D721Med (cell line): ENCODE data around the gene TUBB3.

Experiments used
- DNase-seq: peaks from one replicate; pipeline ENCODE4 v3.0.0; 2011; ENCODE audit warnings: low spot score; ENCODE audit not compliant: insufficient read length
- FAIRE-seq: peaks from 2 replicates; lab custom pipeline; 2011; peaks lifted over from hg19 to GRCh38; lab: Jason Lieb, UNC
- TF ChIP-seq, protein P1 (sequence below): IDR thresholded peaks from 2 replicates; pipeline ENCODE4 v1.5.1; 2012; ENCODE audit warnings: mild to moderate bottlenecking, control low read depth; ENCODE audit not compliant: insufficient read depth; ENCODE audit errors: missing control alignments

TUBB3 gene

DNA sequence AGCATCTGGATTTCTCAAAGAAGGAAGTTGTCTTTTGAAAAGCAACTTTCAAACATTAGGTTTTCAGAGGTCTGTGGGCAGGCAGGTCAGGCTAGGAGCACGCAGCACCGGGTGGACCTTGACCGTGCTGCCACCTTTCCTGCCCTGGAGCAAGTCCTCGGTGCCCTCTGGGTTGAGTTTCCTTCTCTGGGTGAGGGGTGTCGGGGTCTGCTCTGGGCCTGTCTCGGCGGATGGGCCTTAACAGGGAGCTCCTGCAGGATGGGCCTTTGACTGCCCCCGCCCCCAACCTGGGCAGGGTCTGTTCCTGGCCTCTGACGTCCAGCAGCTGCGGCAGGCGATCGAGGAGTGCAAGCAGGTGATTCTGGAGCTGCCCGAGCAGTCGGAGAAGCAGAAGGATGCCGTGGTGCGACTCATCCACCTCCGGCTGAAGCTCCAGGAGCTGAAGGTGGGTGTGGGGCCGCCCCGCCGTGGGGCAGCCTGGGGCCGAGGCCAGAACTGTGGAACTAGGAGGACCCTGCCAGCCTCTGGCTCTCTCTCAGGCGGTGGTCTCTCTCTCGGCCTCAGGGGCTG is 34.2 kb downstream of the TUBB3 start:
- FAIRE-seq, result no peak
- DNase-seq, result no peak
- TF ChIP-seq, protein P1, sequence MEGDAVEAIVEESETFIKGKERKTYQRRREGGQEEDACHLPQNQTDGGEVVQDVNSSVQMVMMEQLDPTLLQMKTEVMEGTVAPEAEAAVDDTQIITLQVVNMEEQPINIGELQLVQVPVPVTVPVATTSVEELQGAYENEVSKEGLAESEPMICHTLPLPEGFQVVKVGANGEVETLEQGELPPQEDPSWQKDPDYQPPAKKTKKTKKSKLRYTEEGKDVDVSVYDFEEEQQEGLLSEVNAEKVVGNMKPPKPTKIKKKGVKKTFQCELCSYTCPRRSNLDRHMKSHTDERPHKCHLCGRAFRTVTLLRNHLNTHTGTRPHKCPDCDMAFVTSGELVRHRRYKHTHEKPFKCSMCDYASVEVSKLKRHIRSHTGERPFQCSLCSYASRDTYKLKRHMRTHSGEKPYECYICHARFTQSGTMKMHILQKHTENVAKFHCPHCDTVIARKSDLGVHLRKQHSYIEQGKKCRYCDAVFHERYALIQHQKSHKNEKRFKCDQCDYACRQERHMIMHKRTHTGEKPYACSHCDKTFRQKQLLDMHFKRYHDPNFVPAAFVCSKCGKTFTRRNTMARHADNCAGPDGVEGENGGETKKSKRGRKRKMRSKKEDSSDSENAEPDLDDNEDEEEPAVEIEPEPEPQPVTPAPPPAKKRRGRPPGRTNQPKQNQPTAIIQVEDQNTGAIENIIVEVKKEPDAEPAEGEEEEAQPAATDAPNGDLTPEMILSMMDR, result no peak

DNA sequence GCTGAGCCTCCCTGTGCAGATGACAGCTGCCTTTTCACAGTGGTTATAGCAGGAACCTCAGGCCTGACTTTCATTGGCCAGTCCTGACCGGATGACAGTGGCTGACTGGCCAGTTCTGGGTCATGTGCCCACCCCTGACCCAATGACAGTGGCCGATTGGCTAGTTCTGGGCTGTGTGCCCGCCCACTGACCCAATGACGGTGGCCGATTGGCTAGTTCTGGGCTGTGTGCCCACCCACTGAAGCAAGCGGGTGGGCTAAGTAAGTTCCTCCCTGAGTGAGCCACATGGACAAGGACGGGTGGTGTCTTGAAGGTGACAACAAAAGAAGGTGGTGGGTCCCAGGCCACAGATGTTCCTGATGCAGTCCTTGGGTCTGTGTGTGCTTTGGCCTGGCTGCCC is 34.9 kb downstream of the TUBB3 start:
- DNase-seq, result no peak
- TF ChIP-seq, protein P1, result no peak

DNA sequence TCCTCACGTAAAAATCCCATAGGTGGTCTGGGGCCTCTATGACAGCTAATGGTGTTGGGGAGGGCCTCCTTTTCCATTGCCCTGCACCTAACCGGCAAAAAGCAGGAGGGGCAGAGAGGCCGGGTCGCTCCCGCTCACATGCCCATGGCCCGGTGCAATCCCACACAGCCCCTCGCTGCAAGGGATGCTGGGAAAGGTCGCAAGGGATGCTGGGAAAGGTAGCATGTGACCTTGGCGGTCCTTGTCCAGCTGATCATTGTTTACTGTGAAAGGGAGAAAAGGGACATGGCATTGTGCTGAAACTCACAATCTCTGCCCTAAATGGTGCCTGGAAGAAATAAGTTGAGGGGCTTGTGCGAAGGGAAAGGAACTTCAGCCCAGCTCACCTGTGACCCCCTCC is 35.5 kb downstream of the TUBB3 start:
- TF ChIP-seq, protein P1, result no peak
- FAIRE-seq (no peak), DNase-seq (no peak)

More for the DNA sequence above, 34.9 kb downstream of the TUBB3 start:
- no peak for FAIRE-seq

DNA sequence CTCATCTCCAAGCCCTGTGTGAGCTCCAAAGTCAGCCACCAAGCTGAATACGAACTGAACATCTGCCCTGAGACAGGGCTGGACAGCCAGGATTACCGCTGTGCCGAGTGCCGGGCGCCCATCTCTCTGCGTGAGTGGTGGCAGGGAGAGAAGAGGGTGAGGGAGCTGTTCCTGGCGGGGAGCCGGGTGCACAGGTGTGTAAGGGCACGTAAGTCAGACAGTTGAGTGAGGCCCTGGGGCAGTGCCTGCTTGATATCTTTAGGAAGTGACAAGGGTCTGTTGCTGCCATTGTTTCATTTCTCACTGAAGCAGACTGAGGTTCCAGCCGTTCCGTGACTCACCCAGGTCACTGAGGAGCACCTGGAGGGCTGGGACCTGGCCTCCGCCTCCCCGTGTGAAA is 37.8 kb downstream of the TUBB3 start:
- DNase-seq (no peak), FAIRE-seq (no peak)
- TF ChIP-seq, protein P1, result no peak

DNA sequence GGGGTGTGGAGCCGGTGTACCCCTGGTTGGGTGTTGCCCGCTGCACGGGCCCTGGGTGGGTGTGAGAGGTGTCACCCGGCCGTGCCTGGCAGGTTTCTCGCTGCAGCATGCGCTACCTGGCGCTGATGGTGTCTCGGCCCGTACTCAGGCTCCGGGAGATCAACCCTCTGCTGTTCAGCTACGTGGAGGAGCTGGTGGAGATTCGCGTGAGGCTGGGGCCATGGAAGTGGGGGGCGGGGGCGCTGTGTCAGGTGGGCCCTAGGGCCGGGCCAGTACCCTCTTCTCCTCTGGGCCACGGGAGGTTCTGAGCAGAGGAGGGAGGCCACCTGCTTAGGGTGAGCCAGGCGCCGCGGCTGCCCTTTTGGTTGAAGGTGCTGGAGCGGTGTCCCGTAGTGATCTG is 38.8 kb downstream of the TUBB3 start:
- no peak for DNase-seq
- FAIRE-seq, result no peak
- TF ChIP-seq, protein P1, result no peak

DNA sequence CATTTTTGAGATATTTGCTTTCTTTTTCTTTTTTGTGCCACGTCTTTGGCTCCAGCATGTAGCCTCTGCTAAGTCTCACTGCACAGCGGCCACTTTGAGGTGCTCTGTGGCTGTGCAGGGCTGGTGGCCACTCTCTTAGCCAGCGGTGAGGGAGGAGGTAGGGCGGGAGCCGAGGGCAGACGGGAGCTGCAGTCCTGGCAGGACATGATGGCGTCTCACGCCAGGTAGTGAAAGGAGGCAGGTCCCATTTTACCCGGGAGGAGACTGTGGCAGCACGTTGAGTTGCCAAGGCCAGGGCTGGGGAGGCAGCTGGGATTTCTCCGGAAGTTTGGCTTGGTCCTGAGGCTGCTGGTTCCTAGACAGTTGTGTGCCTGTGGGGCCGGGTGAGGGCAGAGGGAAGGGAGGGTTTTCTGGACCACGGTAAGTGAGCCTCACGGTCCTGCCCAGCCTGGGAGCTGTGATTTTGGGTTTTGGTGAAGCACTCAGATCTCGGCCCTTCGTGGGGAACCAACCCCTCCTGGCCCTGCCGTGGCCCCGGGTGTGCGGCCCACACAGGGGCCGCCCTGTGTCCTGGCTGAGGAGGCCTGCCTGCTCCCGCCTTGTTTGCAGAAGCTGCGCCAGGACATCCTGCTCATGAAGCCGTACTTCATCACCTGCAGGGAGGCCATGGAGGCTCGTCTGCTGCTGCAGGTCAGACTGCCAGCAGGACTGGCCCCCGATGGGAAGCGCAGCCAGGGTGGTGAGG is 39.8 kb downstream of the TUBB3 start:
- FAIRE-seq (no peak), DNase-seq (no peak)
- TF ChIP-seq, protein P1, result no peak

DNA sequence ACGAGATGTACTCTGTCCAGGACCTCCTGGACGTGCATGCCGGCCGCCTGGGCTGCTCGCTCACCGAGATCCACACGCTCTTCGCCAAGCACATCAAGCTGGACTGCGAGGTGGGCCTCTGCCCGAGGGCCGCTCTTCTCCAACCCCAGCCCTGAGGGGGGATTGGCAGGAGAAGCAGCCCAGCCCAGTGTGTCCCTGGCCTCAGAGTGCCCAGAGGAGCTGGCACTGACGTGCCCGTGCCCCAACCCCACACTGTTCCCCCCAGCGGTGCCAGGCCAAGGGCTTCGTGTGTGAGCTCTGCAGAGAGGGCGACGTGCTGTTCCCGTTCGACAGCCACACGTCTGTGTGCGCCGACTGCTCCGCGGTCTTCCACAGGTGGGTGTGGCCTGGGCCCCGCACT is 41.1 kb downstream of the TUBB3 start:
- FAIRE-seq (no peak), DNase-seq (no peak)
- TF ChIP-seq, protein P1, result no peak
